GM12878 (cell line): ENCODE measurements around the gene FOXR1.

Experiments
- BACH1 ChIP-seq: fragments of 450-650 bp; IDR thresholded peaks from 2 replicates; pipeline ENCODE4 v1.6.1; 2017; ENCODE audit warnings: mild to moderate bottlenecking, borderline replicate concordance
- ESRRA ChIP-seq: IDR thresholded peaks from 2 replicates; pipeline ENCODE4 v1.6.1; 2012; ENCODE audit warnings: mild to moderate bottlenecking, low read length, improper control_type of control experiment
- HSF1 ChIP-seq: fragments of 150-350 bp; IDR thresholded peaks from 2 replicates; pipeline ENCODE4 v1.6.1; 2014; ENCODE audit warnings: mild to moderate bottlenecking, low read depth, low read length
- MXI1 ChIP-seq: fragments of 150-350 bp; IDR thresholded peaks from 2 replicates; pipeline ENCODE4 v1.6.1; 2011; ENCODE audit warnings: low read depth, mild to moderate bottlenecking, inconsistent platforms, low read length, improper control_type of control experiment
- NR2F1 ChIP-seq: fragments of 450-650 bp; conservative IDR thresholded peaks from 2 replicates; pipeline ENCODE4 v1.6.1; 2017; ENCODE audit warnings: mild to moderate bottlenecking
- RELA ChIP-seq: fragments of 450-650 bp; IDR thresholded peaks from 2 replicates; pipeline ENCODE4 v1.8.0; 2014; ENCODE audit warnings: borderline replicate concordance; ENCODE audit not compliant: partially characterized antibody
- RFX5 ChIP-seq: IDR thresholded peaks from 2 replicates; pipeline ENCODE4 v1.6.1; 2011; ENCODE audit warnings: low read depth, low read length, improper control_type of control experiment
- TF ChIP-seq, protein P1 (sequence below), 3 experiments: IDR thresholded peaks in 2 of 3; conservative IDR thresholded peaks in 1 of 3; 2 replicates each; pipeline ENCODE4 v1.5.1; 2011; ENCODE audit warnings: low read depth in 3 of 3, low read length in 3 of 3, mild to moderate bottlenecking in 3 of 3, control low read depth in 2 of 3, moderate library complexity in 2 of 3, inconsistent platforms in 1 of 3, mixed read lengths in 1 of 3; ENCODE audit not compliant: control insufficient read depth in 2 of 3, insufficient read depth in 1 of 3; ENCODE audit errors: extremely low read depth in 1 of 3

- TF ChIP-seq ESRRA (no peak), NR2F1 (no peak), MXI1 (no peak), RFX5 (no peak), BACH1 (no peak), RELA (no peak), HSF1 (no peak)
- TF ChIP-seq, protein P1, sequence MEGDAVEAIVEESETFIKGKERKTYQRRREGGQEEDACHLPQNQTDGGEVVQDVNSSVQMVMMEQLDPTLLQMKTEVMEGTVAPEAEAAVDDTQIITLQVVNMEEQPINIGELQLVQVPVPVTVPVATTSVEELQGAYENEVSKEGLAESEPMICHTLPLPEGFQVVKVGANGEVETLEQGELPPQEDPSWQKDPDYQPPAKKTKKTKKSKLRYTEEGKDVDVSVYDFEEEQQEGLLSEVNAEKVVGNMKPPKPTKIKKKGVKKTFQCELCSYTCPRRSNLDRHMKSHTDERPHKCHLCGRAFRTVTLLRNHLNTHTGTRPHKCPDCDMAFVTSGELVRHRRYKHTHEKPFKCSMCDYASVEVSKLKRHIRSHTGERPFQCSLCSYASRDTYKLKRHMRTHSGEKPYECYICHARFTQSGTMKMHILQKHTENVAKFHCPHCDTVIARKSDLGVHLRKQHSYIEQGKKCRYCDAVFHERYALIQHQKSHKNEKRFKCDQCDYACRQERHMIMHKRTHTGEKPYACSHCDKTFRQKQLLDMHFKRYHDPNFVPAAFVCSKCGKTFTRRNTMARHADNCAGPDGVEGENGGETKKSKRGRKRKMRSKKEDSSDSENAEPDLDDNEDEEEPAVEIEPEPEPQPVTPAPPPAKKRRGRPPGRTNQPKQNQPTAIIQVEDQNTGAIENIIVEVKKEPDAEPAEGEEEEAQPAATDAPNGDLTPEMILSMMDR (IDR thresholded peaks at IDR 0.05 in 2 of 3, conservative IDR thresholded peaks at IDR 0.05 in 1 of 3; ENCODE audit: control insufficient read depth in 2 of 3, extremely low read depth in 1 of 3, insufficient read depth in 1 of 3, low read depth in 3 of 3, low read length in 3 of 3), result no peak
Measured at GRCh38 chr11:119027561-119028345, 56.2 kb downstream of the FOXR1 start.
